Lower lobe of right lung (tissue), 2 donors: ENCODE results near the gene GPR137B. TPM values are rescaled to one million over a fixed set of nuclear protein-coding genes. Genes with fewer than 3 reads are reported as not detected.

Experiments used
- ATAC-seq, 2 donors: fragments of 200-7000 bp; cut with Tn5 transposase; one replicate each; pipeline ENCODE4 v1.9.1; 2020 to 2022; ENCODE audit warnings: mild to moderate bottlenecking in 2 of 2, moderate library complexity in 2 of 2
- DNase-seq: peaks from one replicate; pipeline ENCODE4 v3.0.0-alpha.2; 2020
- H3K27ac ChIP-seq: fragments of 200-600 bp; one replicate; pipeline ENCODE4 v1.8.0; 2022
- H3K27me3 ChIP-seq: fragments of 200-600 bp; one replicate; pipeline ENCODE4 v1.8.0; 2022; ENCODE audit warnings: low read depth
- H3K36me3 ChIP-seq: fragments of 200-600 bp; one replicate; pipeline ENCODE4 v1.8.0; 2022; ENCODE audit warnings: mild to moderate bottlenecking
- H3K4me1 ChIP-seq: fragments of 200-600 bp; one replicate; pipeline ENCODE4 v1.8.0; 2022
- H3K4me3 ChIP-seq: fragments of 200-600 bp; one replicate; pipeline ENCODE4 v1.8.0; 2022; ENCODE audit warnings: mild to moderate bottlenecking
- H3K9me3 ChIP-seq: fragments of 200-600 bp; one replicate; pipeline ENCODE4 v1.8.0; 2022
- CTCF ChIP-seq: fragments of 200-600 bp; IDR thresholded peaks from one replicate; pipeline ENCODE4 v1.8.0; 2022; ENCODE audit warnings: antibody characterized with exemption, mild to moderate bottlenecking
- intact Hi-C: fragments of 100-400 bp; cut with DNase I; formaldehyde crosslinking; loops from one replicate; pipeline ENCODE4 v1.11.0; 2022
- total RNA-seq: library from RNA; stranded (reverse); fragmentation: NEBNext Ultra II Directional; extraction: Animal tissue kit (Norgen Biotek cat#: 25700); gene quantifications from one replicate; pipeline ENCODE4 v1.2.1, GENCODE V29; 2021
- donor health status: DM: no; HTN: yes; CAD: no; lungs with severe emphysema.

GPR137B gene
- total RNA-seq, 1 donor from 2014 or later, result 38.3 TPM

GRCh38 chr1:236211815-236212214 is 69.5 kb downstream of the GPR137B start:
- intact Hi-C loops, result no loop called here
- H3K9me3 ChIP-seq, result no peaks in the 10 kb centered on the region
- TF ChIP-seq CTCF, result no peak
- DNase-seq (no peak), ATAC-seq (no peak)
- no peaks in the 10 kb centered on the region for H3K4me1 ChIP-seq
- no peaks in the 10 kb centered on the region for H3K27me3 ChIP-seq
- H3K4me3 ChIP-seq, result no peak overlapping the region
- H3K36me3 ChIP-seq, result peaks cover 13% of the 10 kb centered on the region
- H3K27ac ChIP-seq, result no peak overlapping the region

- ATAC-seq (no peak), DNase-seq (no peak)
- intact Hi-C loops, result no loop called here
- TF ChIP-seq CTCF, result no peak
- Histone ChIP-seq H3K27me3 (no peaks in the 10 kb centered on the region), H3K9me3 (no peaks in the 10 kb centered on the region), H3K36me3 (peaks cover 25% of the 10 kb centered on the region), H3K27ac (no peak overlapping the region), H3K4me3 (no peak overlapping the region), H3K4me1 (no peaks in the 10 kb centered on the region)
Observed at GRCh38 chr1:236213534-236213933, 71.2 kb downstream of the GPR137B start.

DNA sequence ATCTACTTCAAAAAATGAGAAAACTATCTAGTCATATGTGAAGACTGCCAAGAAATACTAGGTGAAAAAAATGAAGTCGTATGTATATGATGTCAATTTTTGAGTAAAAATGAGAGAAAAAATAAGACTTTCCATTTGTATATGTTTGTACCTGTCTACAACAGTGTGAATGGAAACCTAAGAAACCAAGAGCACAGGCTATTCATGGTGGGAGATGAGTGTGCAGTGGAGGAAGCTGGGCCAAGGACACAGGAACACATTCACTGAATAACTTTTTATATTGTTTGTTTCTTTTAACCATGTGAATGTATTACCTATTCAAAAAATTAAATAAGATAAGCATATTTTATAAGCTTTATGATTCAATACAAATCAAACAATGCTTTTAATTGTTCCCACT is 72.4 kb downstream of the GPR137B start:
- no peak overlapping the region for H3K4me3 ChIP-seq
- no peak for TF ChIP-seq CTCF
- H3K27ac ChIP-seq, result no peak overlapping the region
- H3K27me3 ChIP-seq, result no peaks in the 10 kb centered on the region
- peaks cover 35% of the 10 kb centered on the region for H3K36me3 ChIP-seq
- H3K4me1 ChIP-seq, result no peaks in the 10 kb centered on the region
- no peaks in the 10 kb centered on the region for H3K9me3 ChIP-seq
- intact Hi-C loops, result no loop called here
- DNase-seq (no peak), ATAC-seq (no peak)

GRCh38 chr1:236220473-236220872 is 78.1 kb downstream of the GPR137B start:
- Histone ChIP-seq H3K4me1 (no peaks in the 10 kb centered on the region), H3K36me3 (peaks cover 37% of the 10 kb centered on the region), H3K9me3 (no peaks in the 10 kb centered on the region), H3K27ac (no peak overlapping the region), H3K4me3 (no peak overlapping the region), H3K27me3 (no peaks in the 10 kb centered on the region)
- ATAC-seq (no peak), DNase-seq (no peak)
- TF ChIP-seq CTCF, result no peak
- intact Hi-C loops, result no loop called here

DNA sequence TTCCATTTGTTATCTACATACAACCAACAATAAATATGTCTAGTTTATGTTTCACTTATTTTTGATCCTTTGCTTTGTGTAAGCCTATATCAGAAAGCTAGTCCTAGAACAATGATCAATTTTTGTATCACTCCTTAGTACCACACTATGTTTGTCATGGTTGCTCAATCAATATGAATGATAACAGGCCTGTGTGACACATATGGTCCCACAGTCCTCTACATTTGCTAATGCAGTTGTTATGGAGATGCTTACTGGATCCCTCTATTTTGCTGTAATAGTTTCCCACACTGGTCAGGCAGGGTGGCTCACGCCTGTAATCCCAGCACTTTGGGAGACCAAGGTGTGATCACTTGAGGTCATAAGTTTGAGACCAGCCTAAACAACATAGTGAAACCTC is 80.3 kb downstream of the GPR137B start:
- H3K36me3 ChIP-seq, result peaks cover 38% of the 10 kb centered on the region
- no peak for ATAC-seq
- H3K4me3 ChIP-seq, result no peak overlapping the region
- H3K4me1 ChIP-seq, result no peaks in the 10 kb centered on the region
- DNase-seq, result no peak
- H3K27ac ChIP-seq, result no peak overlapping the region
- no peaks in the 10 kb centered on the region for H3K9me3 ChIP-seq
- intact Hi-C loops, result no loop called here
- TF ChIP-seq CTCF, result no peak
- H3K27me3 ChIP-seq, result no peaks in the 10 kb centered on the region

- DNase-seq (no peak), ATAC-seq (no peak)
- no peaks in the 10 kb centered on the region for H3K4me1 ChIP-seq
- H3K4me3 ChIP-seq, result no peak overlapping the region
- intact Hi-C loops, result no loop called here
- no peak for TF ChIP-seq CTCF
- H3K27me3 ChIP-seq, result no peaks in the 10 kb centered on the region
- no peaks in the 10 kb centered on the region for H3K9me3 ChIP-seq
- no peak overlapping the region for H3K27ac ChIP-seq
- peaks cover 30% of the 10 kb centered on the region for H3K36me3 ChIP-seq
Observed at GRCh38 chr1:236228411-236228810, 86.1 kb downstream of the GPR137B start.
